NCI-H69 (cell line): ENCODE data around the gene UBR3.
"Not testable (repeated sequence)": the region's sequence is repeated elsewhere in the genome, so short reads cannot be mapped to it uniquely, and the experiment has no call there.

Experiments
- DNase-seq: peaks from one replicate; lab custom pipeline; 2025; lab: John Stamatoyannopoulos, UW

Gene UBR3

GRCh38 chr2:169955940-169956339, 128.7 kb downstream of the UBR3 start:
- no peak for DNase-seq

- DNase-seq, result not testable (repeated sequence)
Observed at GRCh38 chr2:169957219-169957618, 130.0 kb downstream of the UBR3 start.

- no peak for DNase-seq
Observed at GRCh38 chr2:169961911-169962310, 134.7 kb downstream of the UBR3 start.

- DNase-seq, result no peak
Observed at GRCh38 chr2:169963786-169964185, 136.5 kb downstream of the UBR3 start.

- no peak for DNase-seq
Observed at GRCh38 chr2:169964740-169965139, 137.5 kb downstream of the UBR3 start.

GRCh38 chr2:169965495-169965894, 138.2 kb downstream of the UBR3 start:
- no peak for DNase-seq

GRCh38 chr2:169966454-169966853, 139.2 kb downstream of the UBR3 start:
- DNase-seq, result no peak

GRCh38 chr2:169968743-169969142, 141.5 kb downstream of the UBR3 start:
- no peak for DNase-seq

- no peak for DNase-seq
Observed at GRCh38 chr2:169975221-169975620, 148.0 kb downstream of the UBR3 start.

GRCh38 chr2:169976335-169976851, 149.1 kb downstream of the UBR3 start:
- no peak for DNase-seq

GRCh38 chr2:169977530-169977929, 150.3 kb downstream of the UBR3 start:
- DNase-seq, result no peak

- no peak for DNase-seq
Observed at GRCh38 chr2:169978402-169979017, 151.3 kb downstream of the UBR3 start.

- DNase-seq, result no peak
Observed at GRCh38 chr2:169979025-169979424, 151.8 kb downstream of the UBR3 start.

- no peak for DNase-seq
Observed at GRCh38 chr2:169980001-169980400, 152.7 kb downstream of the UBR3 start.

GRCh38 chr2:169980643-169981042, 153.4 kb downstream of the UBR3 start:
- no peak for DNase-seq

GRCh38 chr2:169982929-169983328, 155.7 kb downstream of the UBR3 start:
- DNase-seq, result no peak

GRCh38 chr2:169983506-169983905, 156.3 kb downstream of the UBR3 start:
- no peak for DNase-seq

- DNase-seq, result no peak
Observed at GRCh38 chr2:169984145-169984544, 156.9 kb downstream of the UBR3 start.

- DNase-seq, result no peak
Observed at GRCh38 chr2:169994752-169995151, 167.5 kb downstream of the UBR3 start.

GRCh38 chr2:169997140-169997887, 170.1 kb downstream of the UBR3 start:
- no peak for DNase-seq

- no peak for DNase-seq
Observed at GRCh38 chr2:169999054-169999453, 171.8 kb downstream of the UBR3 start.

GRCh38 chr2:170002096-170002495, 174.8 kb downstream of the UBR3 start:
- no peak for DNase-seq

GRCh38 chr2:170005702-170006101, 178.4 kb downstream of the UBR3 start:
- DNase-seq, result peak; percentile 9
